Measurements from ENCODE around the gene PALD1. TPM values are rescaled to one million over a fixed set of nuclear protein-coding genes. Genes with fewer than 3 reads are reported as not detected.

The PALD1 gene
- total and polyA plus RNA-seq, 8 donors: 2.2 to 15.1 (median 3.9) TPM

DNA sequence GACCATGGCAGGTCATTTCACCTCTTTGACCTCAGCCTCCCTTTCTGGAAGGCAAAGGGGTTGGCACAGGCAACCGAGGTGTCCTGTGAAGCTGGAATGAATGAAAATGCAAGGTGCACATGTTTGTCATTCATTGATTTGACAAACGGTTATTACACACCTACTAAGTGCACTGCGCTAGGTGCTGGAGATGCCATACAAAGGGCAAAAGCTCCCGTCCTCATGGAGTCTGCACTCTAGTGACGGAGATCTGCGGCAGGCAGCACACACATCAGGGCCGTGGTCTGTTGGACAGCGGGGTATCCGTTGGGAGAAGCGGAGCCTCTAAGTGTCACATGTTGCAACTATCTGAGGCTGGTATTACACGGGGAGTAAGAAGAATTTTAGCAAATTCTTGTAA is 79.7 kb downstream of the PALD1 start:
- H3K27me3 ChIP-seq: no peaks in the 10 kb centered on the region
- intact Hi-C loops (cut with DNase I): no loop called here
- no peak for FAIRE-seq
- TF ChIP-seq, protein P1, sequence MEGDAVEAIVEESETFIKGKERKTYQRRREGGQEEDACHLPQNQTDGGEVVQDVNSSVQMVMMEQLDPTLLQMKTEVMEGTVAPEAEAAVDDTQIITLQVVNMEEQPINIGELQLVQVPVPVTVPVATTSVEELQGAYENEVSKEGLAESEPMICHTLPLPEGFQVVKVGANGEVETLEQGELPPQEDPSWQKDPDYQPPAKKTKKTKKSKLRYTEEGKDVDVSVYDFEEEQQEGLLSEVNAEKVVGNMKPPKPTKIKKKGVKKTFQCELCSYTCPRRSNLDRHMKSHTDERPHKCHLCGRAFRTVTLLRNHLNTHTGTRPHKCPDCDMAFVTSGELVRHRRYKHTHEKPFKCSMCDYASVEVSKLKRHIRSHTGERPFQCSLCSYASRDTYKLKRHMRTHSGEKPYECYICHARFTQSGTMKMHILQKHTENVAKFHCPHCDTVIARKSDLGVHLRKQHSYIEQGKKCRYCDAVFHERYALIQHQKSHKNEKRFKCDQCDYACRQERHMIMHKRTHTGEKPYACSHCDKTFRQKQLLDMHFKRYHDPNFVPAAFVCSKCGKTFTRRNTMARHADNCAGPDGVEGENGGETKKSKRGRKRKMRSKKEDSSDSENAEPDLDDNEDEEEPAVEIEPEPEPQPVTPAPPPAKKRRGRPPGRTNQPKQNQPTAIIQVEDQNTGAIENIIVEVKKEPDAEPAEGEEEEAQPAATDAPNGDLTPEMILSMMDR (IDR thresholded peaks at IDR 0.05): no peak
- no peaks in the 10 kb centered on the region for H3K9me3 ChIP-seq
- no peak for DNase-seq
- H3K36me3 ChIP-seq: no peaks in the 10 kb centered on the region
- WGBS, 2 donors: 84 to 85% methylated on average over 11 of the region's 11 CpGs
- ATAC-seq: no peak
- H3K4me1 ChIP-seq: no peaks in the 10 kb centered on the region
- no peak overlapping the region for H3K27ac ChIP-seq
- H3K4me3 ChIP-seq: no peak overlapping the region

DNA sequence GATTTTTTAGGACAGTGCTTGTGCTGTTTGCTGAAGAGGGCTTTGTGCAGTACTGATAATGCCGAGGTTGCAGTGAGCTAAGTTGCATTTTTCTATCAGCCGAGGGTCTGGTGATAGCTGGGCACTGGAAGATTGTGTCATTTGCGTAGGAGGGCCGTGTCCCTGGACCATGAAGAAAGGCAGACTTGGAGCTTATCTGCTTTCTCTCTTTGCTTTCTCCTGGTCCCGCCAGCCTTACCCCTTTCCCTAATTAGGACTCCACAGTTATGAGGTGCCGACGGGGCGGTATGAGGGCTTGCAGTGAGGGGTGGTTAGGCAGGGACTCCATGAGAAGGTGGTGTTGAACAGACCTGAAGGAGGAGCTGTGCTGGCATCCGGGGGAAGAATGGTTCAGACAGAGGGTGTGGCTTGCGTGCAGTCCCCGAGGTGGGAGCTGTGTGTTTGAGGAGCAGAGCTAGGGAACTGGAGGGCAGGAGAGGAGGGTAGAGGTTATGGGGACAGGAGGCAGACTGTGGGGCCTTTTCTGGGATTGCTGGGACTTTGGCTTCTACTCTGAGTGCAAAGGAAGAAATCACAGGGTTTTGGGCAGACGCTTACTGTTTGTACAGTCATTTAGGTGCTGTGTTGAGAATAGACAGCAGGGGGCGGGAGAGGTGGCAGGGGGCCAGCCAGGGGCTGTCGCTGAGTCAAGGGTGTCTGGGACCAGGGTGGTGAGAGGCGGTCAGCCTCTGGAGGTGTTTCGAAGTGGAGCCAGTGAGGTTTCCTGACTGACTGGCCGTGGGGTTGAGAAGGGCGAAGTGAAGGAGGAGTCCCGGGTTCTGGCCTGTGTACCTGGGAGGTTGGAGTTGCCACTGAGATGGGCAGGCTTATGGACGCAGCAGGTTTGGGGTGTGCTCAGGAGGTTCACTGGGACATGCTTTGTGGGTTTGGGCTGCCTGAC is 80.6 kb downstream of the PALD1 start:
- Histone ChIP-seq H3K27me3 (no peaks in the 10 kb centered on the region), H3K36me3 (no peaks in the 10 kb centered on the region), H3K4me1 (no peaks in the 10 kb centered on the region), H3K9me3 (no peaks in the 10 kb centered on the region), H3K27ac (no peak overlapping the region), H3K4me3 (peak overlapping the region in 1 of 4 donors; percentile 27)
- TF ChIP-seq, protein P1 (IDR thresholded peaks at IDR 0.05): peak in 2 of 4 donors; percentile 14 to 32
- no peak for FAIRE-seq
- ATAC-seq: peak in 3 of 4 donors; percentile 70 to 90 (median 78)
- DNase-seq: peak in 3 of 6 donors; percentile 29 to 78 (median 57)
- 41% methylated on average over 20 of the region's 20 CpGs for WGBS, 2 donors
- intact Hi-C loops (cut with DNase I): no loop called here

DNA sequence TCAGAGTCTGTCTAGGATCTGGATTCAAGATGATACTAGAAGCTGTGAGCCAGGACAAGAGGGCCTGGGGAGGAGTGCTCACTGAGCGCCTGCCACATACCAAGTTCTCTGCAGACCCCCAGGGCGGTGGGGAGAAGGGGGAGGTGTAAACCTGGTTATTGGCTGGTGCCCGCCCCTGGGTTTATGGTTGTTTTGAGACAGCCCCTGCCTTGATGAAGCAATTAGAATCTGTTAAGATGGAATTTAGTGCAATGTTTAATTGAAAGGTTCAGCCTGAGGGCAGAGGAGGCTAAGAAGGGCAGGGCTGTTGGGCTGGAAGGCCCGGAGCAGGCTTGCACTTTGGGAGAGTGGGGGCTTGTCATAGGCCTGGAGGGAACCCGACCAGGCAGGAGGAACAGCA is 81.3 kb downstream of the PALD1 start:
- TF ChIP-seq, protein P1 (IDR thresholded peaks at IDR 0.05): no peak
- Histone ChIP-seq H3K9me3 (no peaks in the 10 kb centered on the region), H3K36me3 (no peaks in the 10 kb centered on the region), H3K4me3 (no peak overlapping the region), H3K27ac (no peak overlapping the region), H3K4me1 (no peaks in the 10 kb centered on the region), H3K27me3 (no peaks in the 10 kb centered on the region)
- WGBS, 2 donors: 79 to 89% methylated on average over 5 of the region's 5 CpGs
- no peak for ATAC-seq
- intact Hi-C loops (cut with DNase I): loop anchor here in 1 of 3 donors (5.0 kb wide), 1 partner anchor 317 kb away; no protein-coding TSS in a partner anchor
- no peak for FAIRE-seq
- no peak for DNase-seq

DNA sequence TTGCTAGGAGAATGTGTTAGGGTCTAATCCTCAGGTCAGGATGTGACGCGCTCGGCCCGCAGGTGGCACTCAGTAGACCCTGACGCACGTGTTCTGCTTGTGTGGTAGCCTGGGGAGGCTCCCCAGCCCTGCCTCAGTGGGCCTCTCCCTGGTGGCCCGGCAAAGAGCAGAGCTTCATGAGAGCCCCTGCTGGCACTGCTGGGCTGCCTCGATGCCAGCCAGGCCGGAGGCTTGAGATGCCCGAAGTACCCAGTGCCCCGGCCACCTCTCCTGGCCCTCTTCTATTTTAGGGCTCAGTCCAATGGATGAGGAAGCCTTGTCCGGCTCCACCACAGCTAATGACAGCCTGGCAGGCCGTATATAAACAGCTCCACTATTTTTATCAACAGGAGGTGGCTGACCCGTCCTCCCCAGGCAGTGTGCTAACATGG is 82.0 kb downstream of the PALD1 start:
- no peaks in the 10 kb centered on the region for H3K27me3 ChIP-seq
- FAIRE-seq (no peak), DNase-seq (no peak), ATAC-seq (no peak)
- H3K4me3 ChIP-seq: no peak overlapping the region
- intact Hi-C loops (cut with DNase I): loop anchor here in 1 of 3 donors (5.0 kb wide), 1 partner anchor 317 kb away; no protein-coding TSS in a partner anchor
- TF ChIP-seq, protein P1 (IDR thresholded peaks at IDR 0.05): no peak
- no peak overlapping the region for H3K27ac ChIP-seq
- no peaks in the 10 kb centered on the region for H3K36me3 ChIP-seq
- WGBS, 2 donors: 81 to 86% methylated on average over 14 of the region's 14 CpGs
- H3K4me1 ChIP-seq: no peaks in the 10 kb centered on the region
- H3K9me3 ChIP-seq: no peaks in the 10 kb centered on the region

DNA sequence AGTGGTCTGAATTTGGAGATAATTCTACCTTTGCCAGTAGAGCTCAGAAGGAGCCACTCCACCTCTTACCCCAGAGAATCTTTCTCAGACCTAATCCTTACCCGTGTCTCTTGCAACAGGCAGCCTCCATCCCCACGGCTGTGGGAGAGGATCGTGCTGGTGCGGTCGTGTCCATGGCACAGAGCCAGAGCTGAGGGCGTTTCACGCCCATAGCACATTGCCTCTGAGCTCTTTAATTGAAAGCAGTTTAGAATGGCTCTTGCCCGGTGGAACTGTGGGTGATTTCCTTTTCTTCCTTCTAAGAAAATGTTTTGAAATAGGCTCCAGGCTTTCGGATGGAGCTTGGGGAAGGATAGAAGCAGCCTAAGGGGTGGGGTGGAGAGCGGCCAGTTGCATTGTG is 82.5 kb downstream of the PALD1 start:
- Histone ChIP-seq H3K27ac (no peak overlapping the region), H3K27me3 (no peaks in the 10 kb centered on the region), H3K4me1 (no peaks in the 10 kb centered on the region), H3K9me3 (no peaks in the 10 kb centered on the region), H3K4me3 (no peak overlapping the region), H3K36me3 (no peaks in the 10 kb centered on the region)
- no peak for FAIRE-seq
- intact Hi-C loops (cut with DNase I): loop anchor here in 1 of 3 donors (5.0 kb wide), 1 partner anchor 316 kb away; no protein-coding TSS in a partner anchor
- ATAC-seq: no peak
- DNase-seq: no peak
- WGBS, 2 donors: 68 to 72% methylated on average over 10 of the region's 10 CpGs
- TF ChIP-seq, protein P1 (IDR thresholded peaks at IDR 0.05): no peak
